CD4-positive, alpha-beta T cell treated with Interleukin-17A for 1 hour (primary cell): ENCODE data around the gene IL2RG.

ENCODE experiments used
- DNase-seq: peaks from one replicate; pipeline ENCODE4 v3.0.0-alpha.2; 2020

The IL2RG gene

DNA sequence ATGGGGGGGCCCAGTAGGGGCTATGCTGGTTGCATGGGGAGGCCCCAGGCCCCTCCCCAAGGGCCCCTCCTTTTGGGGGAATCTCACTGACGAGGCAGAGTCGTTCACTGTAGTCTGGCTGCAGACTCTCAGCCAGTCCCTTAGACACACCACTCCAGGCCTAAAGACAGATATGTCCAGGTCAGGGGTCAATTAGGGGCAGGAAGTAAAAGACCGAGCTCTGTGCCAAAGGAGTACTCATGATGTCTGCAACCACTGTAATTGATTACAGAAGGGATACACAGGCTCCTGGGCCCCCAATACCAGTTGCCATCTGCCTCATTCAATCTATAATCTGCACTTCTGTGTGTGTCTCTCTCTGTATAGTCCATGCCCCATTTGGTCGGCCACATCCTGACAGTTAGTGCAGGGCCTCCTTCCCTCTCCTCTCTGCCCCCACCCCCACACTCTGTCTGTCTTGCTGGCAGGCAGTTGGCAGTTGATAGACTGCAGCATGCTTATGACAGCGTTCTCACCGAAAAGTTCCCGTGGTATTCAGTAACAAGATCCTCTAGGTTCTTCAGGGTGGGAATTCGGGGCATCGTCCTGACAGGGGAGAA lies 3.5 kb downstream of the IL2RG start:
- peak; percentile 59 for DNase-seq

DNA sequence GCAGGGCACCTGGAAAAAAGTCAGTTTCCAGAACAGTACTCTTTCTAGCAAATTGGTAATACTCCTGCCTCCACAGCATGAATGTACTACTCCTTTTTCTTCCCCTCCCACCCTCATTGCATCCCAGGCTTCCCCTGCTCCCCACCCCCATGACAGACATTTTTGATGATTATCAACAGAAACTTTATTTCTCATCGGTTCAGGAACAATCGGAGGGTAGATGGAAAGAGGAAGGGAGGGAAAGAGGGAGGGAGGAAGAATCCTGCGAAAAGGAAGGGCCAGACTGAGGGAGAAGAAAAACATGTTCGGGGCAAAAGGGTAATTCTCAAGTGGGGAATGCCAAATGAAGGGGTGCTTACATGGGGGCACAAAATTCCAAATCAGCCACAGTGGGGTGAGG lies 4.1 kb downstream of the IL2RG start:
- DNase-seq: no peak

- DNase-seq: peak; percentile 59
These were observed 5.0 kb downstream of the IL2RG start, which contains the start of gene CXorf65 for GRCh38 chrX:71106427-71106826. Gene CXorf65, minus strand, starts transcription at chrX:71106740. Its CDS starts 184 bp downstream, at chrX:71106556.

DNA sequence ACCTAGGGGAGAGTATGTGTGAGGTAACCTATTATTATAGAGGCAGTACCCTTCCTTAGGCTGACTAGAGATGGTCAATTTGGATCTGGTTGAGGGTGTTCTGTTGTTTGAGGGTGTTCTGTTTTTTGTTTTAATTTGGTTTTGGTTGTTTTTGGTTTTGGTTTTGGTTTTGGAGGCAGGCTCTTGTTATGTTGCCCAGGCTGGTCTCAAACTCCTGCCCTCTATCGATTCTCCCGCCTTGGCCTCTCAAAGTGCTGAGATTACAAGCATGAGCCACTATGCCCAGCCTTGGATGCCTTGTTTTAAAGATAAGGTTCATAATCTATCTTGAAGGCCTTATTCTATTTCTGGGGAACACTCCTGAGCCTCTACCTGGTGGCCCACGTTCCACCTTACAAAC lies 5.7 kb downstream of the IL2RG start:
- peak; percentile 49 for DNase-seq

- DNase-seq: peak; percentile 75
These were observed 8.0 kb downstream of the IL2RG start for GRCh38 chrX:71103110-71103983.

DNA sequence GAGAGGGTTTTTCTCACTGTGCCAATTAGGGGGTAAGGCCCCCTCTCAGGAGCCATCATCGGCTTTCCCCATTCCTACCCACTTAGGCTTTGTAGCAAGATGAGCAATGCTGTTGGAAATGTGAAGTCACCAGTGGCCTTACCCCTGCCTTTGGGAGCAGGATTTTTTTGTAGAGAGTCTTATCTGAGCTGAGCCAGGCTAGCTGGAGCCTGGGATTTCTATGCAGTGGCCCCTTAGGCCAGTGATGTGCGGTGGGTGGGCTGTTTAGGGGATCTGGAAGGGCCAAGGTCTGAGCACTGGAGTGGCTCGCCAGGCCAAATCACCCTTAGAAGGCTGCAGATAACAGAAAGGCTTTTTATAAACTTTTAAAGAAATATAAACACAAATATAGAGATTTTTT lies 9.1 kb downstream of the IL2RG start:
- no peak for DNase-seq

- DNase-seq: no peak
These were observed 10.5 kb downstream of the IL2RG start for GRCh38 chrX:71100581-71101505.

GRCh38 chrX:71099736-71100135 lies 11.6 kb downstream of the IL2RG start:
- DNase-seq: no peak

- no peak for DNase-seq
These were observed 12.3 kb downstream of the IL2RG start for GRCh38 chrX:71098951-71099506.

DNA sequence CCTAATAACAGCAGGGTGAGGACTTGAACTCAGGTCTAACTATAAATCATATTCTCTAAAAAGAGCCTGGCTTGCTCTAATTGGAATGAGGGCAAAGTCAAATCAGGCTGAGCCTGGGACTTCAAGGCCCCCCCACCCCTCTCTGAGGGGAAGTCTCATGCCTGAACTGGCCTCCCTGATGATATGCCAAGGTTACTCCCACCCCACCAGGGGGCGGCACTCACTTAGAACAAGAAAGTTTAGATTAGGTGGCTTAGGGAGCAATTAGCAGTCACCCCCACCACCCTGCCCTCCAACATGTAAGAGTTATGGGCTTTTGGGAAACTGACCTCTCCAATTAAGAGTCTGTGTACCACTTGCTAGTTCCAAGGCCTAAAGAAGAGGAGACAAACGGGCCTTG lies 13.1 kb downstream of the IL2RG start:
- peak; percentile 83 for DNase-seq

DNA sequence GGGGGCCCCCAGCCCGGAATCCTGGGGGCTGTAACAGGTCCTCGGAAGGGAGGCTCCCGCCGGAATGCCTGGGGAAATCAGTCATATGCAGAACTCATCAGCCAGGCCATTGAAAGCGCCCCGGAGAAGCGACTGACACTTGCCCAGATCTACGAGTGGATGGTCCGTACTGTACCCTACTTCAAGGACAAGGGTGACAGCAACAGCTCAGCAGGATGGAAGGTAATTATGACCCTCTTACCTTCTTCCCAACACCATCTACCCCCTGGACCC lies 14.7 kb downstream of the IL2RG start:
- DNase-seq: no peak

DNA sequence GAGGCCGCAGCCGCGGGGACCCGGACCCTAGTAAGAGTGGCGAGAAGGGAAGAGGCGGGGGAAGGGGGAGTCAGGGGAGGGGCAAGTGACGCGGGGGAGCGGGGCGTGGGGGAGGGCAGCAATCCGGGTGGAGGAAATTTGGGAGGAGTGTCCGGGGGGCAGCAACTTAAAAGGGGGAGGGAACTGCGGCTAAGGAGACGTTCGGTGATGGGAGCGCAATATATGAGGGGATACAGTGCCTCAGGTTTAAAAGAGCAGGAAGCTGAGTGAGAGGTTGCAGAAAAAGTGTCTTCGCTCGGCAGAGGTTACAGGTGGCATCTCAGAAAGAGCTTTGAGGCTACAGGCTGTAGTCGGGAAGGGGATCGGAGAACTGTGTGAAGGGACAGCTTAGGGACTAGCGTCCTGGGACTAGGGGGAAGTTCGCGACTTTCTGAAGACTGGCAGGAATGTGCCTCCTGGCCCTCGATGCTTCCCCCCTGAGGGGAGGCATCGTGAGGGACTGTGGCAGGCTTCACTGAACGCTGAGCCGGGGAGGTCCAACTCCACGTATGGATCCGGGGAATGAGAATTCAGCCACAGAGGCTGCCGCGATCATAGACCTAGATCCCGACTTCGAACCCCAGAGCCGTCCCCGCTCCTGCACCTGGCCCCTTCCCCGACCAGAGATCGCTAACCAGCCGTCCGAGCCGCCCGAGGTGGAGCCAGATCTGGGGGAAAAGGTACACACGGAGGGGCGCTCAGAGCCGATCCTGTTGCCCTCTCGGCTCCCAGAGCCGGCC lies 15.2 kb downstream of the IL2RG start:
- DNase-seq: peak; percentile 83

- DNase-seq: peak; percentile 93
These were observed 15.8 kb downstream of the IL2RG start, which contains the start of gene FOXO4 for GRCh38 chrX:71095555-71095980. Gene FOXO4, plus strand, starts transcription at chrX:71095851. Its CDS starts 678 bp downstream, at chrX:71096529.

DNA sequence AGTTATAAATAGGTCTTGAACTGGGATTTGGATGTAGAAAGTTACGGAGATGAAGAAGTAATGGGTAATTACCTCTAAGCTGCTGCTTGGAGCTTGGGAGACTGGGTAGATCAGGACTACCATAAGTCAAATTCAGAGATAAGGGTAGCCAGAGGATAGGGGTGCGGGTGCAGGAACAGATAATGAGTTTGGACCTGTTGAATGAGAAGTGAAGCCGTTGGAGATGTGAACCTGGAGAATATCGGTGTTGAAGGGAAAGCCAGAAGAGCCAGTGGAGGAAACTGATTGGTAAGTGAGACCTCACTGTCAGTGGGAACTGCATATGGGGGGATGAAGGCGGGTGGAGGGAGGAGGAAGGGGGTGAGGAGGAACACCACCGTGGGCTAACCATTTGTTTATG lies 16.3 kb downstream of the IL2RG start:
- no peak for DNase-seq

- no peak for DNase-seq
These were observed 20.1 kb downstream of the IL2RG start for GRCh38 chrX:71091263-71091662.

- DNase-seq: no peak
These were observed 25.5 kb downstream of the IL2RG start for GRCh38 chrX:71085900-71086299.

GRCh38 chrX:71082822-71083221 lies 28.6 kb downstream of the IL2RG start:
- DNase-seq: no peak

GRCh38 chrX:71082124-71082647 lies 29.2 kb downstream of the IL2RG start:
- no peak for DNase-seq

DNA sequence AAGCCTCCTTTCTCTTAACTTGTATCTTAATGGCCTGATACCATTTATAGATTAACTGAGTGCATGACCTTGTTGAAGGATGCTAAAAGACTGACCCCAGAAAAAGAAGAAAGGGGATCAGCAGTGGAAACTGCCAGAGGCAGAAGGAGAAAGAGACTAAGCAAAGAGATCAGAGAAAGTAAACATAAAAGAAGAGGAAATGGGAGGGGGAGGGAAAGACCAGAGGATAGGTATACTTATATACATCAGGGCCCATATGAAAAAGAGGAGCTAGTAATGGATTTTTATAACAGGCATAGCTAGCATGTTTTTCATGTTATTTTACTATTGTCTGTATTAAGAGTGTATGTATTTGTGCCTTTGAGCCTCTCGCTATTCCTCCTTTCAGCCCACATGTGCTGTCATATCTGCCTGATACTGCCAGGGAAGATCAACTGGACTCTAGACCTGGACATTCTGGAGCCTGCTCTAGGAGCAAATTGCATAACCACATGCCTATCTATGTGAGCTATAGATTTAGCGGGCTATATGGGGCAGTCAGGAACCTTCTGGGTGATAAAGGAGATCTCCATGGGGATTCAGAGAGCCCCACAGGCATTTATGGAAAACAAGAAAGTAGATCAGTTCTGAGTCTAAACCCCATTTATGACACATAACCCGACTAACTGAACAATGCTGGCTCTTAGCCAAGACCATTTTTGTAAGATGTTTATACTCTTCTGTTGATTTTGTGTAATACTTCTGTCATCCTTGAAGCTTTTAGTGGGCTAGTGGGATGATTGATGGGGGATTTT lies 29.9 kb downstream of the IL2RG start:
- DNase-seq: no peak

DNA sequence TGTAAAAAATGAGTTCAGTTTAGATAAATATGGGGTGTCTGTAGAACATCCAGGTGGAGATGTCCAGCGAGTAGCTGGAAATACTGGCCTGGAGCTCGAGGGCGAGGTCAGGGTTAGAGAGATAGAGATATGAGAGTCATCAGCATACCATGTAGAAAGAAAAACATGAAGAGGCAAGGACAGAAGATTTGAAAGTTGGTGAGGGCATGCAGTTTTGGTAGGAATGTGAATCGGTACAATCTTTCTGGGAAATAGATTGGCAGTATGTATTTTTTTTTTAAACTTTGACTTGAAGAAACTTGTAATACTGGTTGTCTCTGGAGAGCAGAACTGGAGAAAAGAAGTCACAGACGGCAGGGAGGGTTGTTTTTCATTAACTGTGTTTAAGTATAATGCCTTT lies 40.8 kb downstream of the IL2RG start:
- no peak for DNase-seq
